ENCODE data around the gene TRAF3.

TRAF3 gene

DNA sequence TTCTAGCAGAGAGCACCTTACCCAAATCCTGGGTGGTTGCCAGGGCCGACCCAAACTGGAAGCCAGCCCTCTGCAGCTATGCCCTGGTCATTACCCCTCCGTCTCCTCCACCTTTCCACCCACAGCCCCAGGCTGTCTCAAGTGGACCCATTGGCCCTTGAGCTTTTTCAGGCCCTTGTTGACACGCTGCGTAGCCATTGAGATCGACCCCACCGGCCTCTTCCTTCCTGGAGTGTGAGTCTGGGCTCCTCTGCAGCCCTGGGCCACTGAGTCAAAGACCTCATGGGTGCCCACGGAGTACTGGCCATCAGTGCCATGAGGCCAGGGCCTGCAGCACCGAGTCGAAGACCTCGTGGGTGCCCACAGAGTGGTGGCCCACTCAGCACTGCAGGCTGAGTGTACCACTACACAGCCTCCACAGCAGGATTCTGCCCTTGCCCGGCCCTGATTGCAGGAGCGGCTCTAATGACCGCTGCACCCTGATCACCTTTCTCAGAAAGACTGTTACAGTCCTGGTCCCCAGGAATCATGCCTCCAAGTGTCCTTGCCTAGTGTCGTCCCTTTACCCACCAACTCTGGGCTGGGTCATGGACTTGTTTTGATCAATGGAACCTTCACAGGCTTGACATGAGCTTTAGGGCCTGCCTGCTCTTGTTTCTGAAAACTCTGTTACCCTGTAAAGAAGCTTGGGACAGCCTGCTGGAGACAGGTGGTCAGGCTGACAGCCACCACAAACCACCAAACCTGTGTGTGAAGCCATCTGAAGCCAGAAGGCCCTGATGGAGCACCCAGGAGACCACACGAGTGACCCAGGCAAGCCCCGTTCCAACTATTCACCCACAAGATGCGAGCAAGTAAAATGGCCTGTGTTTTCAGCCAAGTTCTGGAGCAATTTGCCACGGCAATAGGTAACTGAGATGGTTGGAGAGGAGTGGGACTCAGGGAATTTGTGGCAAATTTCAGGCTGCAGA, 39.6 kb upstream of the TRAF3 start (continued):
- TF ChIP-seq, protein P1, sequence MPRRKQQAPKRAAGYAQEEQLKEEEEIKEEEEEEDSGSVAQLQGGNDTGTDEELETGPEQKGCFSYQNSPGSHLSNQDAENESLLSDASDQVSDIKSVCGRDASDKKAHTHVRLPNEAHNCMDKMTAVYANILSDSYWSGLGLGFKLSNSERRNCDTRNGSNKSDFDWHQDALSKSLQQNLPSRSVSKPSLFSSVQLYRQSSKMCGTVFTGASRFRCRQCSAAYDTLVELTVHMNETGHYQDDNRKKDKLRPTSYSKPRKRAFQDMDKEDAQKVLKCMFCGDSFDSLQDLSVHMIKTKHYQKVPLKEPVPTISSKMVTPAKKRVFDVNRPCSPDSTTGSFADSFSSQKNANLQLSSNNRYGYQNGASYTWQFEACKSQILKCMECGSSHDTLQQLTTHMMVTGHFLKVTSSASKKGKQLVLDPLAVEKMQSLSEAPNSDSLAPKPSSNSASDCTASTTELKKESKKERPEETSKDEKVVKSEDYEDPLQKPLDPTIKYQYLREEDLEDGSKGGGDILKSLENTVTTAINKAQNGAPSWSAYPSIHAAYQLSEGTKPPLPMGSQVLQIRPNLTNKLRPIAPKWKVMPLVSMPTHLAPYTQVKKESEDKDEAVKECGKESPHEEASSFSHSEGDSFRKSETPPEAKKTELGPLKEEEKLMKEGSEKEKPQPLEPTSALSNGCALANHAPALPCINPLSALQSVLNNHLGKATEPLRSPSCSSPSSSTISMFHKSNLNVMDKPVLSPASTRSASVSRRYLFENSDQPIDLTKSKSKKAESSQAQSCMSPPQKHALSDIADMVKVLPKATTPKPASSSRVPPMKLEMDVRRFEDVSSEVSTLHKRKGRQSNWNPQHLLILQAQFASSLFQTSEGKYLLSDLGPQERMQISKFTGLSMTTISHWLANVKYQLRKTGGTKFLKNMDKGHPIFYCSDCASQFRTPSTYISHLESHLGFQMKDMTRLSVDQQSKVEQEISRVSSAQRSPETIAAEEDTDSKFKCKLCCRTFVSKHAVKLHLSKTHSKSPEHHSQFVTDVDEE (CRISPR knock-in tag; IDR thresholded peaks at IDR 0.05) = no peak
- TF ChIP-seq, protein P2, sequence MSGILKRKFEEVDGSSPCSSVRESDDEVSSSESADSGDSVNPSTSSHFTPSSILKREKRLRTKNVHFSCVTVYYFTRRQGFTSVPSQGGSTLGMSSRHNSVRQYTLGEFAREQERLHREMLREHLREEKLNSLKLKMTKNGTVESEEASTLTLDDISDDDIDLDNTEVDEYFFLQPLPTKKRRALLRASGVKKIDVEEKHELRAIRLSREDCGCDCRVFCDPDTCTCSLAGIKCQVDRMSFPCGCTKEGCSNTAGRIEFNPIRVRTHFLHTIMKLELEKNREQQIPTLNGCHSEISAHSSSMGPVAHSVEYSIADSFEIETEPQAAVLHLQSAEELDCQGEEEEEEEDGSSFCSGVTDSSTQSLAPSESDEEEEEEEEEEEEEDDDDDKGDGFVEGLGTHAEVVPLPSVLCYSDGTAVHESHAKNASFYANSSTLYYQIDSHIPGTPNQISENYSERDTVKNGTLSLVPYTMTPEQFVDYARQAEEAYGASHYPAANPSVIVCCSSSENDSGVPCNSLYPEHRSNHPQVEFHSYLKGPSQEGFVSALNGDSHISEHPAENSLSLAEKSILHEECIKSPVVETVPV (CRISPR knock-in tag; IDR thresholded peaks at IDR 0.05) = no peak
- TF ChIP-seq PPARA (CRISPR knock-in tag; IDR thresholded peaks at IDR 0.05; ENCODE audit: borderline replicate concordance) (no peak), TOX (CRISPR knock-in tag; IDR thresholded peaks at IDR 0.05; ENCODE audit: borderline replicate concordance) (no peak), GLIS3 (CRISPR knock-in tag; IDR thresholded peaks at IDR 0.05) (no peak), RARB (CRISPR knock-in tag; IDR thresholded peaks at IDR 0.05) (no peak), CSDC2 (CRISPR knock-in tag; IDR thresholded peaks at IDR 0.05) (no peak), OSR1 (CRISPR knock-in tag; IDR thresholded peaks at IDR 0.05) (no peak), ARNTL (CRISPR knock-in tag; IDR thresholded peaks at IDR 0.05; ENCODE audit: borderline replicate concordance, low read depth) (no peak)
- TF ChIP-seq, protein P3, sequence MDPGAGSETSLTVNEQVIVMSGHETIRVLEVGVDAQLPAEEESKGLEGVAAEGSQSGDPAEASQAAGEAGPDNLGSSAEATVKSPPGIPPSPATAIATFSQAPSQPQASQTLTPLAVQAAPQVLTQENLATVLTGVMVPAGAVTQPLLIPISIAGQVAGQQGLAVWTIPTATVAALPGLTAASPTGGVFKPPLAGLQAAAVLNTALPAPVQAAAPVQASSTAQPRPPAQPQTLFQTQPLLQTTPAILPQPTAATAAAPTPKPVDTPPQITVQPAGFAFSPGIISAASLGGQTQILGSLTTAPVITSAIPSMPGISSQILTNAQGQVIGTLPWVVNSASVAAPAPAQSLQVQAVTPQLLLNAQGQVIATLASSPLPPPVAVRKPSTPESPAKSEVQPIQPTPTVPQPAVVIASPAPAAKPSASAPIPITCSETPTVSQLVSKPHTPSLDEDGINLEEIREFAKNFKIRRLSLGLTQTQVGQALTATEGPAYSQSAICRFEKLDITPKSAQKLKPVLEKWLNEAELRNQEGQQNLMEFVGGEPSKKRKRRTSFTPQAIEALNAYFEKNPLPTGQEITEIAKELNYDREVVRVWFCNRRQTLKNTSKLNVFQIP (CRISPR knock-in tag; IDR thresholded peaks at IDR 0.05; ENCODE audit: borderline replicate concordance, low read depth) = no peak

DNA sequence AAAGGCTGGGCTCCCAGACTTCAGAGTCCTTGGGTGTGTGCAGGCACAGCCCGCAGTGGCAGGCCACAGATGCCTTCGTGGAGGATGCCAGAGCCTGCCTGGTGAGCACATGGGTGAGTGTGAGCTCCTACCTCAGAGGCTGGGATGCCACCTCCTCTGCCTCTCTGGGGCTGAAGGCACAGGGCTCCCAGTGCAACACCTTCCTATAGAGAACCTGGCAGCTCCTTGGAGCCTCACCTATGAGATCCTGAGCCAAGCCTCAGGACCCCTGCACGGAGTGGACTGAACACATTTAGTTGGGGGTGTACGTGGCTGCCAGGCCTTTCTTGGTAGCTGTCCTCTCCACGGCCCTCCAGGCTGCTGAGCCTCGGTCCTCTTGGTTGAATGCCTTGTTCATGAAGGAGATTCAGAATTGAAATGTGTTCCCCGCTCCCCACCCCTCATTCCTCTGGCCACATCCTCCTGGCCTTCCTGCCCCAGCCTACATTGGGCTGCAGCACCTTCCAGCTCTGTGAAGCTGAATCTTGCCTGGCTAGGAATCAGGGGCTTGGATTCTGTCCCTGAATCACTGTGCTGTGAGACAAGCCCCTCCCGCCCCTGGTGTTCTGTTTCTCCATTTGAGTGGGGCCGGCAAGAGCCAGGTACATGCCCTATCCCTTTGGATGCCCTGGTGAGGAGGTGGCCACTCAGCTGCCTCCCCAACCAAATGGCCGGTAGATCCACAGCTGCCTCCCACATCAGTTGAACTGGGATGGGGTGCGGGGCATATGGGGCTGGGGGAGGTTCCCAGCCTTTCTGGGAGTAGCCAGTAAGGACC, 38.7 kb upstream of the TRAF3 start:
- TF ChIP-seq ZFP30 (CRISPR knock-in tag; IDR thresholded peaks at IDR 0.05) (no peak), ZFP3 (CRISPR knock-in tag; IDR thresholded peaks at IDR 0.05) (no peak), PPARA (CRISPR knock-in tag; IDR thresholded peaks at IDR 0.05; ENCODE audit: borderline replicate concordance) (no peak), GLIS3 (CRISPR knock-in tag; IDR thresholded peaks at IDR 0.05) (no peak), OSR1 (CRISPR knock-in tag; IDR thresholded peaks at IDR 0.05) (no peak), SNAI2 (CRISPR knock-in tag; IDR thresholded peaks at IDR 0.05) (no peak), ZNF70 (CRISPR knock-in tag; IDR thresholded peaks at IDR 0.05) (no peak), ZNF8 (CRISPR knock-in tag; IDR thresholded peaks at IDR 0.05) (no peak)
- TF ChIP-seq, protein P4, sequence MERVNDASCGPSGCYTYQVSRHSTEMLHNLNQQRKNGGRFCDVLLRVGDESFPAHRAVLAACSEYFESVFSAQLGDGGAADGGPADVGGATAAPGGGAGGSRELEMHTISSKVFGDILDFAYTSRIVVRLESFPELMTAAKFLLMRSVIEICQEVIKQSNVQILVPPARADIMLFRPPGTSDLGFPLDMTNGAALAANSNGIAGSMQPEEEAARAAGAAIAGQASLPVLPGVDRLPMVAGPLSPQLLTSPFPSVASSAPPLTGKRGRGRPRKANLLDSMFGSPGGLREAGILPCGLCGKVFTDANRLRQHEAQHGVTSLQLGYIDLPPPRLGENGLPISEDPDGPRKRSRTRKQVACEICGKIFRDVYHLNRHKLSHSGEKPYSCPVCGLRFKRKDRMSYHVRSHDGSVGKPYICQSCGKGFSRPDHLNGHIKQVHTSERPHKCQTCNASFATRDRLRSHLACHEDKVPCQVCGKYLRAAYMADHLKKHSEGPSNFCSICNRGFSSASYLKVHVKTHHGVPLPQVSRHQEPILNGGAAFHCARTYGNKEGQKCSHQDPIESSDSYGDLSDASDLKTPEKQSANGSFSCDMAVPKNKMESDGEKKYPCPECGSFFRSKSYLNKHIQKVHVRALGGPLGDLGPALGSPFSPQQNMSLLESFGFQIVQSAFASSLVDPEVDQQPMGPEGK (CRISPR knock-in tag; IDR thresholded peaks at IDR 0.05; ENCODE audit: borderline replicate concordance) = no peak
- TF ChIP-seq, protein P2 (CRISPR knock-in tag; IDR thresholded peaks at IDR 0.05) = no peak
- no peak; the same call in 2 of the 3 replicates for ATAC-seq

DNA sequence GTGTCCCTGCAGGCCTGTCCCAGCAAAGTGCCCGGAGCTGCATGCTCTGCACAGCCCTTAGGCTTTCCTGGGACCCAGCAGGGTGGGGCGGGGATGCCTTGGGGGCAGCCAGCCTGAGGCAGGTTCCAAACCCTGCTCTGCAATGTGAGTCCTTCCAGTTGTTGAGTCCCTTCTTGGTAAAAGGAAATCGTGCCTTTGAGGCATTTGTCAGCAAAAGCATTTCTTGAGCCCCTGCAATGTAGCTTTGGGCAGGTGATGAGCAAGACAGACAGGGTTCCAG, 38.1 kb upstream of the TRAF3 start:
- TF ChIP-seq ZNF565 (CRISPR knock-in tag; conservative IDR thresholded peaks at IDR 0.05; ENCODE audit: low read depth) = no peak
- no peak for ATAC-seq

All from SK-N-SH treated with all-trans-retinoic acid at 6 μM for 48 hours (cell line).